ENCODE measurements around the gene SUSD6.

The SUSD6 gene

DNA sequence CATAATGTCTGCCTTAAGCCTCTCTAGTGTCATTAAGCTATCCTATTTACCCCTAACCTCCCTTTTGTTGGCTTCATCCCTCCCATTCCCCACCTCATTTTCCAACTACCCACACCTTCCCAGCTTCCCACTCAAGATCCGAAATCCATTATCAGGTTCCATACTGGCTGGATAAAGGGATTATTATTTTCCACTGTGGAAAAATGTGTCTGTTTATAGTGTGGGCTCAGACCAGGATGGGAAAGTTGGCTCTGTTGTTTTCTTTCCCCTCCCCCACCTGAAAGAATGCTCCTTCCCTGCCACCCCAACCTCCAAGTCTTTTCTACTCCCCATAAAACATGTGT is 49.8 kb downstream of the SUSD6 start:
- Histone ChIP-seq H3K36me3 (ENCODE audit: control insufficient read depth, insufficient read depth, low read length) (no peaks in the 10 kb centered on the region), H3K9me3 (ENCODE audit: control insufficient read depth, low read length) (no peaks in the 10 kb centered on the region), H3K4me3 (ENCODE audit: low read length) (no peak overlapping the region), H3K4me1 (ENCODE audit: control insufficient read depth, insufficient read depth, low read length) (peaks cover 92% of the 10 kb centered on the region), H3K9ac (ENCODE audit: low read length) (no peak overlapping the region), H3K27me3 (ENCODE audit: control insufficient read depth, insufficient read depth, low read length) (no peaks in the 10 kb centered on the region)

DNA sequence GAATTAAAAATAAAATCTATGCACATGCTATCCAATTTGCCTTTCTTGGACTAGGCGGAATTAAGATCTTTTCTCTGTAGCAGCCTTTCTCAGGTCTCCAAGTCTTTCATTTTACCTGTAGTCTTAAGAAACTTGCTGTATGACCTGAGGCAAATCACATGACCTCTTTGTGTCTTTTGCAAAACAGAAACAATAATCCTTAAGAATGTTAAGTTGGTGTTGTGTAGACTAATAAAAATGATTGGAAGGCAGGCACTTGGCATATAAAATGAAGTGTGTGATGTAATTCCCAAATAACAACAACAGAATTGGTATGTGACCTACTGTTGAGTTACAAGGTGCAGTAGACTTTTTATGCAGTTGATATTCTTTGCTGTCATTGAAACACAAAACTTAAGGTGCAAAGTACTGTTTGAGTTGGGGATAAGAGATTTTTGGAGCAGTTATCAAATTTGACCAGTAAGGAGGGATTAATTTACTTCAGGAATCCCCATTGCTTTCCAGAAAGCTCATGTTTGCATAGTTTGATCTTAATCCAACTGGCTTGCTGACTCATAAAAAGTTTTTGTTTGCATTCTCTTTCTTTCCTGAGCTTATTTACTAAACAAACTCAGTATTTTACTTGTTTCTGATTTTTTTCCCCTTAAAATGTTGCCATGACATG is 51.4 kb downstream of the SUSD6 start:
- no peaks in the 10 kb centered on the region for H3K9me3 ChIP-seq (ENCODE audit: control insufficient read depth, low read length)
- H3K36me3 ChIP-seq (ENCODE audit: control insufficient read depth, insufficient read depth, low read length) = no peaks in the 10 kb centered on the region
- H3K27me3 ChIP-seq (ENCODE audit: control insufficient read depth, insufficient read depth, low read length) = no peaks in the 10 kb centered on the region
- H3K4me1 ChIP-seq (ENCODE audit: control insufficient read depth, insufficient read depth, low read length) = peaks cover 86% of the 10 kb centered on the region
- H3K4me3 ChIP-seq (ENCODE audit: low read length) = no peak overlapping the region
- H3K9ac ChIP-seq (ENCODE audit: low read length) = no peak overlapping the region

DNA sequence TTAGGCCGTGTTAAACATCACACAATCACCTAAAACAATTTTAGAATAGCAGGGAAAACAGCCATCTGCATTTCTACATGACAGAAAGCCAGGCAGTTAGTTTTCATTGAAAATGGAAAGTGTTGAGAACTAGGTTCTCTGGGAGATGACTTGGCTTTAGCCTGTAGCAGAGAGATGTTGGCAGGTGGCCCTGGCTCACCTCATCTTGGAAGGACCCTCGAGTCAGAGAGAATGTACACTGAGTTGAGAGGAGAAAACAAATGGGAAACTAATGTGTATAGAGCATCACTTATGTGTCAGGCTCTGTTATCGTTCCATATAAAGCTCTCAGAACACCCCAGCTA is 51.9 kb downstream of the SUSD6 start:
- H3K36me3 ChIP-seq (ENCODE audit: control insufficient read depth, insufficient read depth, low read length) = no peaks in the 10 kb centered on the region
- no peaks in the 10 kb centered on the region for H3K27me3 ChIP-seq (ENCODE audit: control insufficient read depth, insufficient read depth, low read length)
- peaks cover 81% of the 10 kb centered on the region for H3K4me1 ChIP-seq (ENCODE audit: control insufficient read depth, insufficient read depth, low read length)
- no peaks in the 10 kb centered on the region for H3K9me3 ChIP-seq (ENCODE audit: control insufficient read depth, low read length)
- no peak overlapping the region for H3K9ac ChIP-seq (ENCODE audit: low read length)
- H3K4me3 ChIP-seq (ENCODE audit: low read length) = no peak overlapping the region

DNA sequence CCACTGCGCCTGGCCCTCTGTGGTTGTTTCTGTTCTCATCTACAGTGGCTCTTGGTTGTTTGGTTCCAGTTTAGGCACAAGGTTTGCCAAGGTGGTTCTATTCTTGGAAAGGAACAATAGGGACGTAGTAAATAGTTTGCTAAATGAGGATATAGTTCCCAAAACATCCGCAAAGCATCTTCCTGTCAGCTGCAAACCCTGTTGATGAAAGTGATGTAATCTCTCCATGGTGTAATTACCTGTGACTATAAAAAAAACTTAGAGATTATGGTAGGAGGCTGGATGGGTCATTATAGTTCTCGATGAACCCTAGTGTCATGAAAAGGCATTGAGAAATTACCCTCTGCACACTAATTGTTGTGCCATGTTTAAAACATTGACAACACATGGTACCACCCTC is 52.9 kb downstream of the SUSD6 start:
- H3K4me1 ChIP-seq (ENCODE audit: control insufficient read depth, insufficient read depth, low read length) = peaks cover 71% of the 10 kb centered on the region

DNA sequence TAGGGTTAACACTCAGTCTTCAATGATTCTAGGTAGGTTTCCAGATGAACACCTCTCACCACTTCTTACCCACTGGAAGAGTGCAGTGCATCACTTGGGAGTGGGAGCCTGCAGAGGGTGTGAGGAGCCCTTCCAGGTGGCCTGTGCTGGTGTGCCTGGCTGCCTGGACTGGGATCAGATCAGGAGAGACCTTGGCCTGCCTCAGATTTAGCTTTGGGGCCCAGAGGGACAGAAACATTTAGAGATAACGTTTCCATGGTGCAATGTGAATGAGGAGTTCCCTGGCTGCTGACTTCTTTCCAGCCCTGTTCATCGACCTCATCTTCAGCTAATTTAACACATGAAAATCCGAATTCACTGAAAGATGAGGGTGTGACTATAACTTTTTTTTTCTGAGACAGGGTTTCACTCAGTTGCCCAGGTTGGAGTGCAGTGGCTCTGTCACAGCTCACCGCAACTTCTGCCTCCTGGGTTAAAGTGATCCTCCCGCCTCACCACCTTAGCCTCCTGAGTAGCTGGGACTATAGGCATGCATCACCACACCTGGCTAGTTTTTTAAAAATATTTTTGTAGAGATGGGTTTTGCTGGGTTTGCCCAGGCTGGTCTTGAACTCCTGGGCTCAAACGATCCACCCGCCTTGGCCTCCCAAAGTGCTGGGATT is 53.6 kb downstream of the SUSD6 start:
- Histone ChIP-seq H3K36me3 (ENCODE audit: control insufficient read depth, insufficient read depth, low read length) (no peaks in the 10 kb centered on the region), H3K9ac (ENCODE audit: low read length) (no peak overlapping the region), H3K4me1 (ENCODE audit: control insufficient read depth, insufficient read depth, low read length) (peaks cover 72% of the 10 kb centered on the region), H3K4me3 (ENCODE audit: low read length) (no peak overlapping the region), H3K27me3 (ENCODE audit: control insufficient read depth, insufficient read depth, low read length) (no peaks in the 10 kb centered on the region), H3K9me3 (ENCODE audit: control insufficient read depth, low read length) (no peaks in the 10 kb centered on the region)

More for the DNA sequence above, 52.9 kb downstream of the SUSD6 start:
- Histone ChIP-seq H3K36me3 (ENCODE audit: control insufficient read depth, insufficient read depth, low read length) (no peaks in the 10 kb centered on the region), H3K4me3 (ENCODE audit: low read length) (no peak overlapping the region), H3K9ac (ENCODE audit: low read length) (no peak overlapping the region), H3K9me3 (ENCODE audit: control insufficient read depth, low read length) (no peaks in the 10 kb centered on the region), H3K27me3 (ENCODE audit: control insufficient read depth, insufficient read depth, low read length) (no peaks in the 10 kb centered on the region)

DNA sequence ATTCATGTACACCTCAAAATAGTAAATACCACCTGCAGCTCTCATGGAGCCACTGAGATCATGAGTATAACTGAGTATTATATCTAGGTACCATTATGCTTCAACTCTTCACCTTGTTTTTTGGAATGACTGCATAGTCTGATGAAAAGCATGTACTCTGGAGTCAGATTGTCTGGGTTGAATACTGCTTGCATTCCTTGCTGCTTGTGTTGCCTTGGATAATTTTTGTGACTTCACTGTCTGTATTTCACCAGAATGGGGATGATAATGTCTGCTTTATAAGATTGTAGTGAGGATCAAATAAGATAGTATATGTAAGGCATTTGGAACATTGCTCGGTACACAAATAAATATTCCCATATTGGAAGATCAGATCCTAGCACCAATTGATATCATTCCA is 54.2 kb downstream of the SUSD6 start:
- Histone ChIP-seq H3K9ac (ENCODE audit: low read length) (no peak overlapping the region), H3K27me3 (ENCODE audit: control insufficient read depth, insufficient read depth, low read length) (no peaks in the 10 kb centered on the region), H3K36me3 (ENCODE audit: control insufficient read depth, insufficient read depth, low read length) (no peaks in the 10 kb centered on the region), H3K4me1 (ENCODE audit: control insufficient read depth, insufficient read depth, low read length) (peaks cover 70% of the 10 kb centered on the region), H3K4me3 (ENCODE audit: low read length) (no peak overlapping the region), H3K9me3 (ENCODE audit: control insufficient read depth, low read length) (no peaks in the 10 kb centered on the region)

DNA sequence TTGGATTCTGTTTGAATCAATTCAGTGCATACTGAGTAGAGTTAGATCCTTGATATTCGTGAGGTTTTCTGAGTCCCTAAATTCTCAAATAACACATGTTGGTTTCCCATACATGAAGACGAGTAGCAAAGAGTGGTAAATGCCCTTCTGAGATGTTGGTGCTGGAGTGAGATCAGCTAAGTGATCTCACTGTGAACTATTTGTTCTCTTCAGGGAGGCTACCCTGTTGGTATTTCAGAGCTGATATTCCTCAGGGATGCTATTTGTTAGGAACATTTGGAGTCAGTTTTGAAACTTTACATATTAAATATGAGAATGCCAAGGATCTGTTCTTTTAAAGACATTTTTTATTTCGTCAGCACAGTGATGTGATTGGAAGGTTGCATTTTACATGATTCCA is 54.7 kb downstream of the SUSD6 start:
- no peak overlapping the region for H3K4me3 ChIP-seq (ENCODE audit: low read length)
- peaks cover 65% of the 10 kb centered on the region for H3K4me1 ChIP-seq (ENCODE audit: control insufficient read depth, insufficient read depth, low read length)
- H3K27me3 ChIP-seq (ENCODE audit: control insufficient read depth, insufficient read depth, low read length) = no peaks in the 10 kb centered on the region
- no peaks in the 10 kb centered on the region for H3K36me3 ChIP-seq (ENCODE audit: control insufficient read depth, insufficient read depth, low read length)
- H3K9me3 ChIP-seq (ENCODE audit: control insufficient read depth, low read length) = no peaks in the 10 kb centered on the region
- no peak overlapping the region for H3K9ac ChIP-seq (ENCODE audit: low read length)

DNA sequence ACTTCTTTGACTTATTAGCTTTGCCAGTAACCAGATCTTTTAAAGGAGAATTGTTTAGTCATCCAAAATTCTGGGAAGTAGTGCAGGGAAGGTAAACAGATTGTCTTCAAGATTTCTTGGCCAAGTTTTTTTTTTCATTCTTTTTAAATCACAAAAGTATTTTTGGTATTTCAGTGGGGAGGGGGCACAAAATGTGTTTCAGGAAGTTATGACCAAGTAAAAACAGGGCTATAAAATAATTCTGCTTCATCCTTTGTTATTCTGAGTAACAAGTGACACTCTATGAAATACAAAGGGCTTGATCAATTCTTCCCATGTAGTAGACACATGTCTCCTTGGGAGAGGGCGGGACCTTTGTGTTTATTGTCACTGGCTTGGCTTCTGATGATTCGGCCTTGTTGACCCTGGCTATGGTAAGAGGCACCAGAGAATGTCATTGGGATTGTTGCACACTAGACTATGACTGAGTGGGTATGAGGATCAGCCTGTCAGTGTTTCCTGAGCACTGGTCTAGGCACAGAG is 55.4 kb downstream of the SUSD6 start:
- Histone ChIP-seq H3K36me3 (ENCODE audit: control insufficient read depth, insufficient read depth, low read length) (no peaks in the 10 kb centered on the region), H3K9me3 (ENCODE audit: control insufficient read depth, low read length) (no peaks in the 10 kb centered on the region), H3K4me1 (ENCODE audit: control insufficient read depth, insufficient read depth, low read length) (peaks cover 60% of the 10 kb centered on the region), H3K27me3 (ENCODE audit: control insufficient read depth, insufficient read depth, low read length) (no peaks in the 10 kb centered on the region), H3K9ac (ENCODE audit: low read length) (no peak overlapping the region), H3K4me3 (ENCODE audit: low read length) (no peak overlapping the region)

DNA sequence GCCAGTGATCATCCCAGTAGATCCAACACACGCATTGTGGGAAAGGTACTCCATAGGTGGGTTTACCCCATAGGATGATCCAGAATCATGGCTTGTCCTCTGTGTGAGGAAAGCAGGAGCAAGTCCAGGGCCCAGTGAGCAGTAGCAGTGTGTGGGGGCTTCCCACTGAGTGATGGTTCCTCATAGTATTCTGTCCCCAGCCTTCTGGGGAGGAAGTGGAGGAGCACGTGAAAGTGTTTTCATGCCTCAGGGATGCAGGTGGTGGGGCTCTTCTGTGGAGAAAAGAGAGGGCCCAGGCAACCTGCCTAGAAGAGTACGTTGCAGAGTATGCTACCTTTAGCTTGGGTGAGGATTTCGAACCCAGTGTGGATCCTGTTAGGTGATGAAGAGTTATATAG is 56.5 kb downstream of the SUSD6 start:
- H3K4me1 ChIP-seq (ENCODE audit: control insufficient read depth, insufficient read depth, low read length) = peaks cover 60% of the 10 kb centered on the region
- no peaks in the 10 kb centered on the region for H3K36me3 ChIP-seq (ENCODE audit: control insufficient read depth, insufficient read depth, low read length)
- H3K9me3 ChIP-seq (ENCODE audit: control insufficient read depth, low read length) = no peaks in the 10 kb centered on the region
- H3K4me3 ChIP-seq (ENCODE audit: low read length) = no peak overlapping the region
- no peaks in the 10 kb centered on the region for H3K27me3 ChIP-seq (ENCODE audit: control insufficient read depth, insufficient read depth, low read length)
- no peak overlapping the region for H3K9ac ChIP-seq (ENCODE audit: low read length)

DNA sequence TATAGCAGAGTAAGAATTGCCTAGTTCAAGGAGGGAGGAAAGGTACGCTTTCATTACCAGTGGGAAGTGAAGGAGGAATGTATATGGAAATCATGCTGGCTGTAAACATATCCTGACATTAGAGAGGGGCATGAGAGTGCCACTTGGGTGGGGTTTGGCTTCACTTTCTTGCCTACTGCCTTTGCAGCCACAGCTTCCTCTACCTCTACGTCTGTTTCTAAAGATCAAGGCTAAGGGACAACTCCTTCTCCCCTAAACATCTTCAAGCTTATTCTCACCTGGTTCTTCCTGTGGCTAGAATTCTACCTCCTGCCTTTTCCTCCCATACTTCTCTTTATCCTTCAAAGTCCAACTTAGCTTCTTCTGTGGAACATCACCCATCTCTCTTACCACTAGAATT is 58.0 kb downstream of the SUSD6 start:
- H3K4me1 ChIP-seq (ENCODE audit: control insufficient read depth, insufficient read depth, low read length) = peaks cover 61% of the 10 kb centered on the region
- H3K9ac ChIP-seq (ENCODE audit: low read length) = no peak overlapping the region
- no peaks in the 10 kb centered on the region for H3K36me3 ChIP-seq (ENCODE audit: control insufficient read depth, insufficient read depth, low read length)
- no peaks in the 10 kb centered on the region for H3K27me3 ChIP-seq (ENCODE audit: control insufficient read depth, insufficient read depth, low read length)
- H3K9me3 ChIP-seq (ENCODE audit: control insufficient read depth, low read length) = no peaks in the 10 kb centered on the region
- no peak overlapping the region for H3K4me3 ChIP-seq (ENCODE audit: low read length)

DNA sequence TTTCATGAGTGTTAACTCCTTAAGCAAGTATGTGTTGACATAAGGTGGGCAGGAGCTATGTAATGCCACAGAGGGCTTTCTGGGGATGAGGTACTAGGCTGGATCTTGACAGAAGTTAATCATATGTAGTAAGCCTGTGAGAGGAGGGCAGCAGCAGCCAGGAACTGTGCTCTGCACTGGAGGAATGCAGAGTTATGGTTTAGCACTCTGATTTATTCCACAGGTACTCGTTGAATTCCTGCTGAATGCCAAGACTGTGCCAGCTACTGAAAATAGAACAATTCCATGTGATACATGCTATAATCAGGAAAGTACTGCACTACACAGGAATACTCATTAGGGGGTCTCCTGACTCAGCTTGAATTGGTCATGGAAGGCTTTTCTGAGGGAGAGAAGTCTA is 58.7 kb downstream of the SUSD6 start:
- Histone ChIP-seq H3K9me3 (ENCODE audit: control insufficient read depth, low read length) (no peaks in the 10 kb centered on the region), H3K9ac (ENCODE audit: low read length) (no peak overlapping the region), H3K27me3 (ENCODE audit: control insufficient read depth, insufficient read depth, low read length) (no peaks in the 10 kb centered on the region), H3K36me3 (ENCODE audit: control insufficient read depth, insufficient read depth, low read length) (no peaks in the 10 kb centered on the region), H3K4me1 (ENCODE audit: control insufficient read depth, insufficient read depth, low read length) (peaks cover 61% of the 10 kb centered on the region), H3K4me3 (ENCODE audit: low read length) (no peak overlapping the region)

DNA sequence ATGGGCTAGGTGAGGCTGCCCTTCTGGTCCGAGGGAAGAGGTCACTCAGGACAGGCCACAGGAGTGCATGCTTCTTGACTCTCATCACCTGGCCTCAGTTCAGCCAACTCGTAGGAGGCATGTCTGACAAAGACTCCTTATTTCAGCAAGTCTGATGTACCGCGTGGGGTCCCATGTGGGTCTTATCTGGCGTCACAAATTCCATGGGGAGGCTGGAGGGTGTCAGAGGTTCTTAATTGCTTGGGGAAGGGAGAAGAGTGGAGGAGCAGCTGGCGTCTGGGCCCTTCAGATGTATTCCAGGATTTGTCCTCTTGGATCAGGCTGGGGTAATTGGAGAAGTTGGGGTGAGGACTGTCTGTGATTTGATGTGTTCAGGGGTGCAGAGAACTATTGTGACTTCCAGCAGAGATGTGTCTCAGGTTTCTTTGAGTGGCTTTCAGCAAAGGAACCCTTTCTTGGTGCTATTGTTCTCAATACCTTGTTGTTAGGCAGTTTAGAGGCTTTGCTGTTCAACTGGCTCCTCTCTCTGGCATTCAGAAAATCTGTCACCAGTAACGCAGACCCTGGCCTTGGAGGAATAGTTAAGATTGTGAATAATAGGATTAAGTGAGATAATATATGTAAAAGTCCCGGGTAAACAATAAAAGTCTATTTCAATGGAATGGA is 60.1 kb downstream of the SUSD6 start:
- H3K36me3 ChIP-seq (ENCODE audit: control insufficient read depth, insufficient read depth, low read length) = no peaks in the 10 kb centered on the region
- no peak overlapping the region for H3K4me3 ChIP-seq (ENCODE audit: low read length)
- H3K9ac ChIP-seq (ENCODE audit: low read length) = no peak overlapping the region
- no peaks in the 10 kb centered on the region for H3K27me3 ChIP-seq (ENCODE audit: control insufficient read depth, insufficient read depth, low read length)
- H3K4me1 ChIP-seq (ENCODE audit: control insufficient read depth, insufficient read depth, low read length) = peaks cover 55% of the 10 kb centered on the region
- no peaks in the 10 kb centered on the region for H3K9me3 ChIP-seq (ENCODE audit: control insufficient read depth, low read length)
